Keratinocyte (primary cell): ENCODE results near the gene JDP2. TPM values are rescaled to one million over a fixed set of nuclear protein-coding genes. Genes with fewer than 3 reads are reported as not detected.
"Not testable (repeated sequence)": the region's sequence is repeated elsewhere in the genome, so short reads cannot be mapped to it uniquely, and the experiment has no call there.

Source experiments
- DNase-seq: peaks from one replicate; pipeline ENCODE4 v3.0.0-alpha.2; 2011; ENCODE audit warnings: low read depth, missing footprints, low spot score
- FAIRE-seq: peaks from 2 replicates; lab custom pipeline; 2011; peaks lifted over from hg19 to GRCh38; lab: Jason Lieb, UNC
- H2AFZ ChIP-seq: 2 replicates; pipeline ENCODE4 v1.6.0; 2012; ENCODE audit warnings: low read length, control low read depth, inconsistent platforms; ENCODE audit not compliant: control insufficient read depth
- H3K27ac ChIP-seq: 2 replicates; pipeline ENCODE4 v1.5.1; 2011; ENCODE audit warnings: low read length; ENCODE audit not compliant: control insufficient read depth, insufficient read depth
- H3K27me3 ChIP-seq: 3 replicates; pipeline ENCODE4 v1.6.0; 2011; ENCODE audit warnings: low read length; ENCODE audit not compliant: control insufficient read depth, insufficient read depth; ENCODE audit errors: extremely low read depth
- H3K36me3 ChIP-seq, 2 experiments: 2 replicates in 1 of 2; 3 replicates in 1 of 2; pipeline ENCODE4 v1.5.1; 2011; ENCODE audit warnings: low read length in 2 of 2, mild to moderate bottlenecking in 1 of 2; ENCODE audit not compliant: control insufficient read depth in 2 of 2, insufficient read depth in 2 of 2; ENCODE audit errors: extremely low read depth in 1 of 2
- H3K4me1 ChIP-seq: 3 replicates; pipeline ENCODE4 v1.5.1; 2011; ENCODE audit warnings: low read length; ENCODE audit not compliant: control insufficient read depth, insufficient read depth; ENCODE audit errors: extremely low read depth
- H3K4me2 ChIP-seq: 3 replicates; pipeline ENCODE4 v1.6.0; 2011; ENCODE audit warnings: low read depth, low read length; ENCODE audit not compliant: control insufficient read depth, insufficient read depth; ENCODE audit errors: extremely low read depth
- H3K4me3 ChIP-seq, 3 experiments: fragments of 200-600 bp in 1 of 3; sonication (generic) in 1 of 3; 2 replicates in 2 of 3; 3 replicates in 1 of 3; pipeline ENCODE4 v1.5.1; 2011 to 2016; ENCODE audit warnings: low read length in 3 of 3, mild to moderate bottlenecking in 3 of 3, control low read depth in 2 of 3, inconsistent platforms in 1 of 3, low read depth in 1 of 3, mixed read lengths in 1 of 3, mixed run types in 1 of 3, moderate library complexity in 1 of 3; ENCODE audit not compliant: control insufficient read depth in 2 of 3, insufficient read depth in 2 of 3; ENCODE audit errors: extremely low read depth in 1 of 3
- H3K79me2 ChIP-seq: 2 replicates; pipeline ENCODE4 v1.6.0; 2012; ENCODE audit warnings: low read length; ENCODE audit not compliant: control insufficient read depth, insufficient read depth
- H3K9ac ChIP-seq: 3 replicates; pipeline ENCODE4 v1.6.0; 2011; ENCODE audit warnings: low read length; ENCODE audit not compliant: control insufficient read depth, insufficient read depth; ENCODE audit errors: extremely low read depth
- H3K9me1 ChIP-seq: 3 replicates; pipeline ENCODE4 v1.6.0; 2011; ENCODE audit warnings: low read length; ENCODE audit not compliant: control insufficient read depth, insufficient read depth; ENCODE audit errors: extremely low read depth
- H3K9me3 ChIP-seq: 2 replicates; pipeline ENCODE4 v1.5.1; 2012; ENCODE audit warnings: low read depth, low read length; ENCODE audit not compliant: control insufficient read depth
- H4K20me1 ChIP-seq: 3 replicates; pipeline ENCODE4 v1.6.0; 2011; ENCODE audit warnings: low read length; ENCODE audit not compliant: control insufficient read depth, insufficient read depth; ENCODE audit errors: extremely low read depth
- EZH2 ChIP-seq: IDR thresholded peaks from one replicate; pipeline ENCODE4 v1.6.1; 2012; ENCODE audit warnings: inconsistent platforms, mild to moderate bottlenecking, low read length, moderate library complexity
- dilution Hi-C: fragments of 300-500 bp; cut with MboI; formaldehyde crosslinking; loops from one replicate; pipeline ENCODE4 v1.7.0; 2020; ENCODE audit warnings: low sequenced_read_pairs; ENCODE audit not compliant: extremely low pct_ligation_motif_present
- polyA plus RNA-seq, 5 experiments: library from polyadenylated mRNA; depleted of rRNA in 3 of 5; stranded (reverse) in 3 of 5; stranded (forward) in 1 of 5; unstranded in 1 of 5; fragments of >200 nt; gene quantifications; 1 replicate in 1 of 5; 2 replicates in 3 of 5; 3 replicates in 1 of 5; pipeline versions ENCODE4 v1.2.1 to v1.2.3, GENCODE V29; 2011 to 2012; ENCODE audit warnings: missing spikeins in 2 of 5, low read depth in 1 of 5, low replicate concordance in 1 of 5
- TF ChIP-seq, protein P1 (sequence below), 3 experiments: IDR thresholded peaks in 1 of 3; conservative IDR thresholded peaks in 1 of 3; optimal IDR thresholded peaks in 1 of 3; 2 replicates in 2 of 3; 3 replicates in 1 of 3; pipeline versions ENCODE3 to v1.5.1; 2011; ENCODE audit warnings: low read length in 3 of 3, mild to moderate bottlenecking in 3 of 3, moderate library complexity in 2 of 3, control low read depth in 1 of 3, inconsistent platforms in 1 of 3; ENCODE audit not compliant: insufficient read depth in 2 of 3; ENCODE audit errors: extremely low read depth in 1 of 3

The JDP2 gene
- polyA plus RNA-seq, 1 donor (not counting 4 experiments of a cell fraction or from before 2014, with no cell fraction given) = 13.5 TPM

DNA sequence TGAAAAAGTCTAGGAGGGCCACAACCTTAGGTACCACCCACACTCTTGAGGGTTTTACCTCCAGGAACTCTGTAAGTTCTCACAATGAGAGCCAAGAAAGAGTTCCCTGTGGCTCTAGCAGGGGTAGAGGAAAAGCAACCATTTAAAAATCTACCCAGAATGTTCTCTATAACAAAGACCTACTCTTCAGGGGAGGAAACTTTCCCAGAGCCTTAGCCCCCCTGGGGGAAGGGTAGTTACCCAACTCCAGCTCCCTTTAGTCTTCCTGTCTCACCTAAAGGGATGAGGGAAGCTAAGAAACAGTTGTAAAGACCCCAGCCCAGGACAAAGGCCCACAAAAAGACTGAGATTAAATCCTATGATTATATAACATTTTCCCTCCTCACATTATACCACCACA, 46.2 kb upstream of the JDP2 start:
- no peak for DNase-seq
- Histone ChIP-seq H3K4me3 (no peak overlapping the region), H3K9me3 (no peaks in the 10 kb centered on the region), H3K27ac (no peak overlapping the region), H3K9me1 (no peaks in the 10 kb centered on the region), H3K4me2 (no peak overlapping the region), H3K4me1 (no peaks in the 10 kb centered on the region), H3K36me3 (no peaks in the 10 kb centered on the region), H3K9ac (no peak overlapping the region), H3K27me3 (no peaks in the 10 kb centered on the region), H3K79me2 (no peaks in the 10 kb centered on the region), H2AFZ (no peak overlapping the region), H4K20me1 (no peaks in the 10 kb centered on the region)
- TF ChIP-seq EZH2 = no peak
- TF ChIP-seq, protein P1, sequence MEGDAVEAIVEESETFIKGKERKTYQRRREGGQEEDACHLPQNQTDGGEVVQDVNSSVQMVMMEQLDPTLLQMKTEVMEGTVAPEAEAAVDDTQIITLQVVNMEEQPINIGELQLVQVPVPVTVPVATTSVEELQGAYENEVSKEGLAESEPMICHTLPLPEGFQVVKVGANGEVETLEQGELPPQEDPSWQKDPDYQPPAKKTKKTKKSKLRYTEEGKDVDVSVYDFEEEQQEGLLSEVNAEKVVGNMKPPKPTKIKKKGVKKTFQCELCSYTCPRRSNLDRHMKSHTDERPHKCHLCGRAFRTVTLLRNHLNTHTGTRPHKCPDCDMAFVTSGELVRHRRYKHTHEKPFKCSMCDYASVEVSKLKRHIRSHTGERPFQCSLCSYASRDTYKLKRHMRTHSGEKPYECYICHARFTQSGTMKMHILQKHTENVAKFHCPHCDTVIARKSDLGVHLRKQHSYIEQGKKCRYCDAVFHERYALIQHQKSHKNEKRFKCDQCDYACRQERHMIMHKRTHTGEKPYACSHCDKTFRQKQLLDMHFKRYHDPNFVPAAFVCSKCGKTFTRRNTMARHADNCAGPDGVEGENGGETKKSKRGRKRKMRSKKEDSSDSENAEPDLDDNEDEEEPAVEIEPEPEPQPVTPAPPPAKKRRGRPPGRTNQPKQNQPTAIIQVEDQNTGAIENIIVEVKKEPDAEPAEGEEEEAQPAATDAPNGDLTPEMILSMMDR (optimal IDR thresholded peaks at IDR 0.05 in 1 of 3, IDR thresholded peaks at IDR 0.05 in 1 of 3, conservative IDR thresholded peaks at IDR 0.05 in 1 of 3; ENCODE audit: extremely low read depth in 1 of 3, insufficient read depth in 2 of 3, low read length in 3 of 3) = no peak
- FAIRE-seq = no peak
- dilution Hi-C loops = no loop called here

DNA sequence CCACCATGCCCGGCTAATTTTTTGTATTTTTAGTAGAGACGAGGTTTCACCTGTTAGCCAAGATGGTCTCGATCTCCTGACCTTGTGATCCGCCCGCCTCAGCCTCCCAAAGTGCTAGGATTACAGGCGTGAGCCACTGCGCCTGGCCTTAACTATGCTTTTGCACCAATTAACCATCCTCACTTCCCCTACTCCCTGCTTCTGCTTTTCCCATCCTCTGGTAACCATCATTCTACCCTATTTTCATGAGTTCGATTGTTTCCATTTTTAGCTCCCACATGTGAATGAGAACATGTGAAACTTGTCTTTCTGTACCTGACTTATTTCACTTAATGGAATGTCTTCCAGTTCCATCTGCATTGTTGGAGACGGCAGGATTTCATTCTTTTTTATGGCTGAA, 44.6 kb upstream of the JDP2 start:
- not testable (repeated sequence) for H3K27me3 ChIP-seq, H3K79me2 ChIP-seq

DNA sequence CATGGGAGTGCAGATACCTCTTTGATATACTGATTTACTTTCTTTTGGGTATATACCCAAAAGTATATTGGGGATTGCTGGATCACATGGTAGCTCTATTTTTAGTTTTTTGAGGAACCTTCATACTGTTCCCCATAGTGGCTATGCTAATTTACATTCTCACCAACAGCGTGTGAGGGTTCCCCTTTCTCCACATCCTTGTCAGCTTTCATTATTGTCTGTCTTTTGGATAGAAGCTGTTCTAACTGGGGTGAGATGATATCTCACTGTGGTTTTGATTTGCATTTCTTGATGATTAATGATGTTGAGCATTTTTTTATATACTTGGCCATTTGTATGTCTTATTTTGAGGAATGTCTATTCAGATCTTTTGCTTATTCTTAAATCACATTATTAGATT, 44.1 kb upstream of the JDP2 start:
- no peaks in the 10 kb centered on the region for H3K9me3 ChIP-seq
- H4K20me1 ChIP-seq = no peaks in the 10 kb centered on the region
- H3K4me1 ChIP-seq = no peaks in the 10 kb centered on the region
- no peak for DNase-seq
- FAIRE-seq = no peak
- dilution Hi-C loops = no loop called here
- no peaks in the 10 kb centered on the region for H3K27me3 ChIP-seq
- no peaks in the 10 kb centered on the region for H3K79me2 ChIP-seq
- no peak overlapping the region for H3K9ac ChIP-seq
- no peaks in the 10 kb centered on the region for H3K9me1 ChIP-seq
- H3K4me2 ChIP-seq = no peak overlapping the region
- no peaks in the 10 kb centered on the region for H3K36me3 ChIP-seq
- no peak overlapping the region for H2AFZ ChIP-seq
- TF ChIP-seq, protein P1 (optimal IDR thresholded peaks at IDR 0.05 in 1 of 3, IDR thresholded peaks at IDR 0.05 in 1 of 3, conservative IDR thresholded peaks at IDR 0.05 in 1 of 3; ENCODE audit: extremely low read depth in 1 of 3, insufficient read depth in 2 of 3, low read length in 3 of 3) = no peak
- TF ChIP-seq EZH2 = no peak
- H3K27ac ChIP-seq = no peak overlapping the region
- no peak overlapping the region for H3K4me3 ChIP-seq

More for the DNA sequence above, 44.6 kb upstream of the JDP2 start:
- DNase-seq, H3K9me3 ChIP-seq, H2AFZ ChIP-seq, H3K9ac ChIP-seq, H3K4me3 ChIP-seq, H3K36me3 ChIP-seq, FAIRE-seq, H4K20me1 ChIP-seq, H3K4me2 ChIP-seq, H3K27ac ChIP-seq, dilution Hi-C loops, H3K9me1 ChIP-seq, H3K4me1 ChIP-seq: not testable (repeated sequence)
